ENCODE results near the gene MEIOSIN. TPM values are rescaled to one million over a fixed set of nuclear protein-coding genes. Genes with fewer than 3 reads are reported as not detected.

Gene MEIOSIN
- total RNA-seq, 2 experiments from 2014 or later = not detected

DNA sequence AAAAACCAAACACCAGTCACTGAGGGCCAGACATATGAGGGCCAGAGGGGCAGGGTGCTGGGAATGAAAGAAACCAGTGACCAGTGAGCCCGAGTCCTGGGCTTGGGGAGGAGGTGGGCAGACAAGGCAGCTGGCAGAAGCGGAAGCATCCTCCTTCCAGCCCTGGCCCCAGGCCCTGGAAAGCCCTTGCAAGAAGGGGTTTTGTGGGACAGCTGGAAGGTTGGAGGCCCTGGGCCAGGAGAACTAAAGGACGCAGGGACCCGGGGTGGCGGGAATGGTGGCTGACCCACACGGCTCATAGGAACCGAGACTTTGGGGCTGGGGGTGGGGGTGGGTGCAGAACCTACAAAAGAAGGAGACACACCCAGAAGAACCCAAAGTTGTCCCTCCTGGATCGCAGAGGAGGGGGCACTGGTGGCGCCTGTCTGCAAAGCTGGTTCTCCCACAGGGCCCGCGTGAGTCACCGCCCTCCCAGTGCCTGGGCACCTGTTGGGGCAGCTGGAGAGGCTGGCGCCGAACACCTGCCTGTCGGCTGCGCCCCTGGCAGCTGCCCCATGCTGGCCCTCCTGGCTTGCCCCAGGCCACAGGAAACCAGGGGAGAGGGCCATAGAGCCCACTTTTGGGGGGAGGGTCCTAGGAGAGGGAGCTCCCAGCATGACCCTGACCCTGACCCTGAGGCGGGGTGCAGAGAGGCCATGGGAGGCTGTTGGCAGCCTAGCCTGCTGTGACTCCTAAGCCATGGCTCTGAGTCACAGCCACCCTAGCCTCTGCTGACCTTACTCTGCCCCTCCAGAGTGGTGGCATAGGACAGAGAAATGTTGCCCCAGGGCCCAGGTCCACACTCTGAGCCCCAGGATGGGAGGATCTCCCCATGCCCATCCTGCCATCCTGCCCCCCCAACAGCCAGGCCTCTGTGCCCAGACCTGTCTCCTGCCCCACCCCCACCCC is 48.2 kb downstream of the MEIOSIN start:
- POLR2A ChIA-PET = interaction anchor here (0.6 to 1.3 kb wide), 5 partner anchors 8 to 1216 kb away, joined by 3 read pairs; no protein-coding TSS in a partner anchor

DNA sequence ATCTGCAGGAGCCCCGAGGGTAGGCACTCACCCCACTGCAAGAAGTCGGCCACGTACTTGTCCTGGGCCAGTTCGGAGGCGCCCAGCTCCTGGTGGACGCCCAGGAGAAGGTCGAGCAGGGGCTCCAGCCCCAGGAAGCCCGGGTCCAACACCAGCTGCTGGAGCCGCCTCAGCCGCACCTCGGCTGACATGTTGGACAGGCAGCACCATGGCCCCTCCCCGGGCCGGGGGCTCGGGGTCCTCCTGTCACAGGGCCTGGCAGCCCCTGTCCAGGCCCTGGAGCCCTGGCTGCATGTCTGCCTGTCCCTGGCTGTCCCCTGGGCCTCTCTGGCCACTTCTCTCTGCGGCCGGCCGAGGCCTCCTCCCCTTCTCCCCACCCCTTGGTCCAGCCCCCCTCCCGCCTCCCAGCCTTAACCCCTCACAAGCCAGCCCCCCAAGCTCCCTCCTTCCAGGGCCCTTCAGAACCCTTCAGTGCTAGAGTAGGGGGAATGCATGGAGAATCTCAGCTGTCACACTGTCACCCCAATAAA is 49.0 kb downstream of the MEIOSIN start, which contains the start of gene DMPK:
TSS of gene DMPK (minus strand) at position 329 of the 530 bp plus-strand sequence. CDS start at position 191, 138 bp downstream.
- H3K4me3 Mint-ChIP-seq = no peak within 1 kb of the TSS
- no peak for TF ChIP-seq CTCF (IDR thresholded peaks at IDR 0.05)
- H3K27ac Mint-ChIP-seq = no peak within 1 kb of the TSS
- POLR2A ChIA-PET = interaction anchor here (0.6 to 1.3 kb wide), 5 partner anchors 10 to 1217 kb away, joined by 3 to 4 read pairs (median 3); no protein-coding TSS in a partner anchor
- H3K4me1 Mint-ChIP-seq (ENCODE audit: low read depth) = peaks cover 17% of the 10 kb centered on the region
- no peak for DNase-seq
- H3K9me3 Mint-ChIP-seq = no peaks in the 10 kb centered on the region
- peaks cover 16% of the 10 kb centered on the region for H3K36me3 Mint-ChIP-seq (ENCODE audit: low read depth)
- CTCF ChIA-PET = interaction anchor here (1.2 to 1.5 kb wide), 3 partner anchors 13 to 35 kb away, joined by 4 read pairs; partner anchors contain the start of gene SIX5
- peaks cover 29% of the 10 kb centered on the region for H3K27me3 Mint-ChIP-seq
- intact Hi-C loops (cut with micrococcal nuclease) = no loop called here
- no peak for ATAC-seq

More for the DNA sequence above, 48.2 kb downstream of the MEIOSIN start:
- intact Hi-C loops (cut with micrococcal nuclease) = no loop called here
- Mint-ChIP-seq H3K36me3 (ENCODE audit: low read depth) (peaks cover 15% of the 10 kb centered on the region), H3K4me3 (no peak overlapping the region), H3K9me3 (no peaks in the 10 kb centered on the region), H3K27me3 (peaks cover 29% of the 10 kb centered on the region), H3K27ac (no peak overlapping the region), H3K4me1 (ENCODE audit: low read depth) (peaks cover 17% of the 10 kb centered on the region)
- DNase-seq = no peak
- ATAC-seq = no peak
- CTCF ChIA-PET = interaction anchor here (1.2 to 1.6 kb wide), 3 partner anchors 12 to 18 kb away, joined by 4 read pairs; partner anchors contain the start of gene SIX5
- no peak for TF ChIP-seq CTCF (IDR thresholded peaks at IDR 0.05)

DNA sequence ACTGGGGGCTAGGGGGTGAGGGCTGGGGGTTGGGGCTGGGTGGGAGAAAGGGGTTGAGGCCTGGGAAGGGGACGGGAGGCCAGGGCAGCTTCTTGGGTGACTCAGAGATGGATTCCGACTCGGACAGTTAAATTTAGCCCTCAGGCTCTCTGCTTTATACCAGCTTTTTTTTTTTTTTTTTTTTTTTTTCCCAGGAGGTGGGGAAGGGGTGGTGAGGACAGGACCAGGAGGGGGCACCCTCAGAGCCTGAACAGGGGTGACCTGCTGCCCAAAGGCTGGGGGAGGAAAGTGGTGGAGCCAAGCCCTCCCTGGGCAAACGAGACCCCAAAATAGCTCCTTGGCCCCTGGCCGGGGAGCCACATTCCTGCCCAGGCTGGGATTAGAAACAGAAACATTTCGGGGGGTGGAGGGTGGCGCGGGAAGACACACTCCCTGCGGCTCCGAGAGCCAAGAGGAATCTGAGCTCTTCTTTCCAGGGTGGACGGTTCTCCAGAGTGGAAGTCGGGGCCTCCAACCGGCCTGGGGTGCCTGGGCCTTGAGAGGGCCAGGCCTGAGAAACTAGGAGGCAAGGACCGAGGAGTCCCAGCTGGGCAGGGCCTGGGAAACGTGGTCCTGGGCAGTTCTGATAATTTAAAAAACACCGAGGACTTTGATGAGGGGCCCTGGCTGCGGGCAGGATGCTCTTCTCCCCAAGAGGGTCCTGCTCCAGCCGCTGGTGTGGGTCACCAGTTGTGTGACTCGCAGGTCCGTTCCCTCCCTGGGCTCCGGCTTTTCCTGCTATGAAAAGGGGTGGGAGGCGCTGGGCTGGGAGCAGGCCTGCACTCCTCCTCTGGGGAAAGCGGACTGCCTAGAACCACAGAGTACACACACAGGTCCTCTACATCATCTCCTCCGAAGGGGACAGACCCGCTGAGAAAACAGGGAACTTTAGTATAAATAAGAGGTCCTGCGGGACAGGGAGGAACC is 49.9 kb downstream of the MEIOSIN start:
- ATAC-seq = no peak
- H3K4me1 Mint-ChIP-seq (ENCODE audit: low read depth) = peaks cover 17% of the 10 kb centered on the region
- no peak overlapping the region for H3K27ac Mint-ChIP-seq
- H3K4me3 Mint-ChIP-seq = no peak overlapping the region
- no peaks in the 10 kb centered on the region for H3K9me3 Mint-ChIP-seq
- ChIA-PET CTCF (interaction anchor here (1.2 to 1.5 kb wide), 3 partner anchors 14 to 34 kb away, joined by 4 read pairs; partner anchors contain the start of gene SIX5), POLR2A (interaction anchor here (0.6 to 1.3 kb wide), 4 partner anchors 9 to 66 kb away, joined by 3 to 4 read pairs (median 4); partner anchors contain the start of gene DMWD)
- DNase-seq = no peak
- peaks cover 21% of the 10 kb centered on the region for H3K36me3 Mint-ChIP-seq (ENCODE audit: low read depth)
- no peak for TF ChIP-seq CTCF (IDR thresholded peaks at IDR 0.05)
- peaks cover 29% of the 10 kb centered on the region for H3K27me3 Mint-ChIP-seq
- intact Hi-C loops (cut with micrococcal nuclease) = no loop called here

DNA sequence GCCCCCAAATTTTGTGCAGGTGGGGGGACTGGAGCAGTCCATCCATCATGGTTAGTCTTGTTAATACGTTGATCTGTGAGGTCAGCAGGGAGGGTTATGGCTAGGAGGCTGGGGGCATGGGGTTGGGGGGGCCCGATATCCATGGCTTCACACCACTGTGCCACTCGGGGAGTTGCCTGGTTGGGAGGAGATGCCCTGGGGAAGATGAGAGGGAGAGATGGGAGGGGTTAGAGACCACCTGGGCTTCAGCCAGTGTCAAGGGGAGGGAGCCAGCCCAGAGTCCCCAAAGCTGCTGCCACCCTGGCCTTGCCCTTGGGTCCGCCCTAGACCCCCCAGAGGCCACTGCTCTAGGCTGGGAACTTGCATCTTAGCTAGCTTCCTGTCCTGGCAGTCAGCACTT is 50.9 kb downstream of the MEIOSIN start:
- no peak overlapping the region for H3K4me3 Mint-ChIP-seq
- TF ChIP-seq CTCF (IDR thresholded peaks at IDR 0.05) = no peak
- CTCF ChIA-PET = no interaction called here

More for the DNA sequence above, 50.9 kb downstream of the MEIOSIN start:
- ATAC-seq (no peak), DNase-seq (no peak)
- intact Hi-C loops (cut with micrococcal nuclease) = no loop called here
- POLR2A ChIA-PET = no interaction called here
- H3K4me1 Mint-ChIP-seq (ENCODE audit: low read depth) = peaks cover 9% of the 10 kb centered on the region
- no peak overlapping the region for H3K27ac Mint-ChIP-seq
- H3K27me3 Mint-ChIP-seq = peaks cover 27% of the 10 kb centered on the region
- no peaks in the 10 kb centered on the region for H3K9me3 Mint-ChIP-seq
- H3K36me3 Mint-ChIP-seq (ENCODE audit: low read depth) = peaks cover 30% of the 10 kb centered on the region
